Measurements from ENCODE around the gene ME1. TPM values are rescaled to one million over a fixed set of nuclear protein-coding genes. Genes with fewer than 3 reads are reported as not detected.

ME1 gene
- total RNA-seq, 2 donors from 2014 or later, result 11.0 to 11.4 TPM

- H3K9me3 ChIP-seq, result no peaks in the 10 kb centered on the region
- no peak overlapping the region for H3K4me3 ChIP-seq
- no peak overlapping the region for H3K9ac ChIP-seq (ENCODE audit: low read depth in 2 of 2, low read length in 2 of 2)
- no peak overlapping the region for H3K27ac ChIP-seq
- no peaks in the 10 kb centered on the region for H3K36me3 ChIP-seq
- intact Hi-C loops (cut with DNase I), result no loop called here
- H3K27me3 ChIP-seq, result no peaks in the 10 kb centered on the region
- no peak for DNase-seq
- H3K4me1 ChIP-seq, result no peaks in the 10 kb centered on the region
- TF ChIP-seq CTCF (IDR thresholded peaks at IDR 0.05), result no peak
Measured at GRCh38 chr6:83413068-83413467, 17.8 kb downstream of the ME1 start.

GRCh38 chr6:83411731-83412130 lies 19.1 kb downstream of the ME1 start:
- Histone ChIP-seq H3K9me3 (no peaks in the 10 kb centered on the region), H3K4me1 (no peaks in the 10 kb centered on the region), H3K27me3 (no peaks in the 10 kb centered on the region), H3K4me3 (no peak overlapping the region), H3K27ac (no peak overlapping the region), H3K36me3 (no peaks in the 10 kb centered on the region), H3K9ac (ENCODE audit: low read depth in 2 of 2, low read length in 2 of 2) (no peak overlapping the region)
- intact Hi-C loops (cut with DNase I), result no loop called here
- no peak for TF ChIP-seq CTCF (IDR thresholded peaks at IDR 0.05)
- no peak for DNase-seq

- no peak overlapping the region for H3K4me3 ChIP-seq
- H3K27ac ChIP-seq, result no peak overlapping the region
- intact Hi-C loops (cut with DNase I), result no loop called here
- no peak for DNase-seq
- H3K27me3 ChIP-seq, result no peaks in the 10 kb centered on the region
- H3K4me1 ChIP-seq, result no peaks in the 10 kb centered on the region
- no peak overlapping the region for H3K9ac ChIP-seq (ENCODE audit: low read depth in 2 of 2, low read length in 2 of 2)
- no peaks in the 10 kb centered on the region for H3K9me3 ChIP-seq
- TF ChIP-seq CTCF (IDR thresholded peaks at IDR 0.05), result no peak
- no peaks in the 10 kb centered on the region for H3K36me3 ChIP-seq
Measured at GRCh38 chr6:83403191-83403590, 27.7 kb downstream of the ME1 start.

- Histone ChIP-seq H3K27ac (no peak overlapping the region), H3K4me3 (no peak overlapping the region), H3K27me3 (no peaks in the 10 kb centered on the region), H3K9ac (ENCODE audit: low read depth in 2 of 2, low read length in 2 of 2) (no peak overlapping the region), H3K4me1 (no peaks in the 10 kb centered on the region), H3K9me3 (no peaks in the 10 kb centered on the region), H3K36me3 (no peaks in the 10 kb centered on the region)
- no peak for TF ChIP-seq CTCF (IDR thresholded peaks at IDR 0.05)
- DNase-seq, result no peak
- intact Hi-C loops (cut with DNase I), result no loop called here
Measured at GRCh38 chr6:83389606-83390005, 41.2 kb downstream of the ME1 start.

DNA sequence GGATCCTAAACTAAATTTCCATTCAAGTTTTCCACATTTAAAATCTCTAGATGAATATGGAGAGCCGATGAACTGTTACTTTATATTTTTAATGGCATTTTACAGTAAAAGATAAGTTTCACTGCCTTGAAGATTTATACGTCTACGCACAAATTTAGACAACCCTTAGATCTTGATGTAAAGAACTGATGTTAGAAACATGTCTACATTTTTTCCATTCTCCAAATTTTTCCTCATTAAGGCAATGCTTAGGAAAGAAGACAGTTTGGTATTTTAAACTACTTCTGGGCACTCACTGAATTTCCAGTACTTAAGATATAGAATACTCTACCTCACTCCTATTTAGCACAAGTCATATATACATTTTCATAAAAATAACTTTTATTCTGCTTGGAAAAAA lies 45.4 kb downstream of the ME1 start:
- intact Hi-C loops (cut with DNase I), result no loop called here
- Histone ChIP-seq H3K36me3 (no peaks in the 10 kb centered on the region), H3K9me3 (no peaks in the 10 kb centered on the region), H3K4me1 (no peaks in the 10 kb centered on the region), H3K27me3 (no peaks in the 10 kb centered on the region), H3K9ac (ENCODE audit: low read depth in 2 of 2, low read length in 2 of 2) (no peak overlapping the region), H3K27ac (no peak overlapping the region), H3K4me3 (no peak overlapping the region)
- DNase-seq, result no peak
- TF ChIP-seq CTCF (IDR thresholded peaks at IDR 0.05), result no peak

- H3K4me3 ChIP-seq, result no peak overlapping the region
- H3K36me3 ChIP-seq, result no peaks in the 10 kb centered on the region
- intact Hi-C loops (cut with DNase I), result no loop called here
- DNase-seq, result no peak
- H3K27me3 ChIP-seq, result no peaks in the 10 kb centered on the region
- H3K27ac ChIP-seq, result no peak overlapping the region
- H3K4me1 ChIP-seq, result no peaks in the 10 kb centered on the region
- TF ChIP-seq CTCF (IDR thresholded peaks at IDR 0.05), result no peak
- H3K9me3 ChIP-seq, result no peaks in the 10 kb centered on the region
- no peak overlapping the region for H3K9ac ChIP-seq (ENCODE audit: low read depth in 2 of 2, low read length in 2 of 2)
Measured at GRCh38 chr6:83384751-83385150, 46.1 kb downstream of the ME1 start.

Measured in colonic mucosa (tissue), 4 donors.